Measurements from ENCODE around the gene DOK5.

- TF ChIP-seq CTCF (IDR thresholded peaks at IDR 0.05; ENCODE audit: insufficient read depth, low read length, poor library complexity, severe bottlenecking) (no peak), EZH2phosphoT487 (conservative IDR thresholded peaks at IDR 0.05; ENCODE audit: low read length) (no peak)
Measured at GRCh38 chr20:54556406-54556805, 81.0 kb downstream of the DOK5 start.

Data from SU-DHL-6 (cell line).